Stimulated activated naive CD4-positive, alpha-beta T cell (primary cell): ENCODE results near the gene RFT1.
"Not testable (repeated sequence)": the region's sequence is repeated elsewhere in the genome, so short reads cannot be mapped to it uniquely, and the experiment has no call there.

Experiments
- DNase-seq, 6 experiments: peaks; one replicate each; lab custom pipeline; 2025; lab: John Stamatoyannopoulos, UW

Gene RFT1

DNA sequence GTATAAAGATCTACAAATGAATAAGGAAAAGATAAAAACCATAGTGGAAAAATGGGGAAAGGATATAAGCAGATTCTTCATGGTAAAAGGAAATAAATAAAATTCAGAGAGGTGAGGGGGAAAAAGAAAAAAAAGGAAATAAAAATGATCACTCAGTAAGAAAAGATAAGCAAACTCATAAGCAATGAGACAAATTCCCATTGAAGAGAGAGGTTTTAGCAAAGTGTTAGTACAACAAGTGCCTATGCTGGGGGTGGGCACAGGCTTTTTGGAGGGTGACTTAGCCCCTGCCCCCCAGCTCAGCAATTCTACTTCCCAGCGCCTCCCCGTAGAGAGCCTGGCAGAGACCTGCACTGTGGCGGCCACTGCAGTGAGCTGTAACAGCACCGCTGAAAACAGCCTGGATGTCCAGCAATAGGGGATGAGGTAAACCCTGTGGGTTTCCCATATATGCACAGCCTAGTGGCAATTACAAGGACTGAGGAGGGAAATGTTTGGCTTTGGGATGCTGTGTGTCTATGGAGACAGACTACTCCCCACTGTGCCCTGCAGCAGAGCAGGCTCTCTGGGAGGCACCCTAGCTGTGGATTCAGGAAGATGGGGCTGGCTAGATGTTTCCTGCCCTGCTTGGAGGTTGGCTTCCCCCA lies 60.7 kb downstream of the RFT1 start:
- no peak for DNase-seq

DNA sequence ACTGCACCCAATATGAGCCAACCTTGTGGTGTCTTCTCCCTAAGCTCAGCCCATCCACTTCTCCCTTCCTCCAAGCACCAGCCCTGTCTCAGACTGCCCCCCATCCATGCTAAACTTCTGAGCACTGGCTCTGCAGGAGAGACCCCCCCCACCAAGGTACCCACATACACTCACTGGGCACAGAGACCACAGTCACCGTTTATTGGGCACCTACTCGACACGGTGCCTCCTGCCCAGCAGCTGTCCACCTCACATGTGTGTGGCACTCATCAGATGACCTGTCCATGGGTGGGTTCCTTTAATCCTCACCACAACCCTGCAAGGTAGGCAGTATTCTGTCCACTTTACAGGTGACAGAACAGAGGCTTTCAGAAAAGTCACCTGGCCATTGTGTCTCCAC lies 62.1 kb downstream of the RFT1 start:
- DNase-seq = no peak

DNA sequence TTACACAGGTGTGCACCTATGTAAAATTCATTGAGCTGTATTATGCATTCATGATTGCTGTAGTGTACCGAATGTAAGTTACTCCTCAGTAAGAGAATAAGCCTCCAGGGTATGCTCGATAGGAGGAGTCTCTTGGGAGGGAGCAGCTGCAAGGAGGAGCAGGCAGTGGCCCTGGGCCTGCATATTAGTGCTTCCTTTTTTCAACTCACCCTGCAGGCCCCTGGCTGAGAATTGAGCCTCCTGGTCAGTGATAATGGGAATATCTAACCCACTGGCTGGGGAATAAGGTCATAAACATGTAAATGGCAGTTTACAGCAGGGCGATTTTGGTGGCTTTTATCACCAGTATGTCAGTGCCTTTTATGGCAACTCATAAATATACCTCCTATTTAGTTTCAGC lies 62.7 kb downstream of the RFT1 start:
- no peak for DNase-seq

DNA sequence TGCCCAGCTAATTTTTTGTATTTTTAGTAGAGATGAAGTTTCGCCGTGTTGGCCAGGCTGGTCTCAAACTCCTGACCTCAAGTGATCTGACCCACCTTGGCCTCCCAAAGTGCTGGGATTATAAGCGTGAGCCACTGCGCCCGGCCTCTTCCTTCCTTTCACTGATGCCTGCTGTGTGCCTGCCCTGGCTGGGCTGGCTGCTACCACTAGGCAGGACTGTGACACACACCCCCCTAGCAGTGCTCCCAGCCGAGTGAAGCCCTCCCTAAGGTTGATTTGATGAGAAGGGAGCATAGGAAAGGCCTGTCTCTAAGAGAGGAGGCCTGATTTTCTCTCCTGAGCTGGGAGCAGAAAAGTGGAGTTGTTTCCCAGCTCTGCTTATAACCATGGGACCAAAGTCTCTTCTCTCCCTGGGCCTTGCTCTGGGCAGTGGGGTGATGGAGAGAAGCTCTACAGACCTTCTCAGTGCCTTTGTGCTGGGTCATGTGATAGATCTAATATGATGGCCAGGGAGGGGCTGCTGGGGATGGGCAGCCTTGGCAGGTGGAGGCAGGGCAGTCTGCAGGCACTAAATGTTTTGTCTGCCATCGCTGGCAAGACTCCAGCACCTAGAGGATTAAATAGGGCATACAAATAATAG lies 64.3 kb downstream of the RFT1 start:
- DNase-seq = no peak

DNA sequence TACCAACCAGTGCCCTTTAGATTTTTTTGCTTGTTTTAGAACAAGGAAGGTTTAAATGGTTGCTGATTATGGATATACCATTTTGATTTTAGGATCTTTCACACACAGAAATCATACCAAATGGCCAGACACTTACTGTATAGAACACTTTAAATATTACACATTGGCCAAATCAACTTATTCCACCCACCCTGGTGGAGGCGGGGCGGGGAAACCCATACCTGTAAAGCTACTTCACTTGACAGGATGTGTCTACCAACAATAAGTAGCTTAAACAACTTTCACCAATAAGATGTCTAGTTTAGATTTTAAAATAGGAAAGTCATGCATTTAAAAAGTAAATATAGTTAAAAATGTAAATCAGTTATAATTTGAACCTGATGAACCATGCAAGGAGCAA lies 67.3 kb downstream of the RFT1 start:
- no peak for DNase-seq

DNA sequence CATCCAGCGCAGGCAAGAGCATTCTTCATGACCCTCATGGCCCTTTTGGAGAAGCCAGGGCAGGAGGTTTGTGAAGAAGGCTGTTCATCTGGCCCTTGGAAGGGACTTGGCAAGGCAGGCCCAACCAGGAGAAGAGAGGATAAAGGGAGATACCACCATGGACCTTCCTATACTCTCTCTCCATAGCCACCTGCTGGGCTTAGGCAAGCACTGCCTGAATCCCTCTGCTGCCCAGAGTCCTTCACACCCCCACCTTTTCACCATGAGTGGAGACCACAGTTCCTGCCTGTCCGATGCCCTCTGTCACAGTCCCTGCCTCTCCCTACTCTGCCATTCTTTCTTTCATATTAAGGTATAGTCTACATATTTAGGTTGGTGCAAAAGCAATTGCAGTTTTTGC lies 73.8 kb downstream of the RFT1 start:
- no peak for DNase-seq

DNA sequence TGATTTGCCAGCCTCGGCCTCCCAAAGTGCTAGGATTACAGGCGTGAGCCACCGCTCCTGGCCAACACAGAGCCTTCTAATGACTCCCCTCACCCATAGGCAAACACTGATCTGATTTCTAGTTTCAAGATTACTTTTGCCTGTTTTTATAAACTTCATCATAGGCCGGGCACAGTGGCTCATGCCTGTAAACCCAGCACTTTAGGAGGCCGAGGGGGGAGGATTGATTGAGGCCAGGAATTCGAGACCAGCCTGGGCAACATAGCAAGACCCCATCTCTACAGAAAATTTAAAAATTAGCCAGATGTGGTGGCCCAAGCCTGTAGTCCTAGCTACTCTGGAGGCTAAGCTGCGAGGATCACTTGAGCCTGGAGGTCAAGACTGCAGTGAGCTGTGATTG lies 76.0 kb downstream of the RFT1 start:
- not testable (repeated sequence) for DNase-seq

DNA sequence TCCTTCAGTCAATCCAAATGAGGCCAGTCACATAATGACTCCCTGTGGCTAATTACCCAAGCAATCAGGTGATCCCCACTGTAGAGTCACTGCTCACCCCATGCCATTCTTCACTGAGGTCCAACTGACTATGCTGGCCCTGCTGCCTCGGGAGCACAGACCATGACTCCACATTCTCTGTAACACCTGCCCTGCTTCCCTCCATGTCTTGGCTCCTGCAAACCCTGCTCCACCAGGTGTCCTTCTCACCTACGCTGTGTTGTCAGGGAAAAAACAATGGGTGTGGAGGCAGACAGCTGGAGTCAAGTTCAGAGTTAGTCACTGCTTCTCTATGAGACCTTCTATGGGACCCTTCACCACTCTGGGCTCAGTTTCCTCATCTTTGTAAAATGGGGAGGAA lies 78.3 kb downstream of the RFT1 start:
- DNase-seq = no peak

DNA sequence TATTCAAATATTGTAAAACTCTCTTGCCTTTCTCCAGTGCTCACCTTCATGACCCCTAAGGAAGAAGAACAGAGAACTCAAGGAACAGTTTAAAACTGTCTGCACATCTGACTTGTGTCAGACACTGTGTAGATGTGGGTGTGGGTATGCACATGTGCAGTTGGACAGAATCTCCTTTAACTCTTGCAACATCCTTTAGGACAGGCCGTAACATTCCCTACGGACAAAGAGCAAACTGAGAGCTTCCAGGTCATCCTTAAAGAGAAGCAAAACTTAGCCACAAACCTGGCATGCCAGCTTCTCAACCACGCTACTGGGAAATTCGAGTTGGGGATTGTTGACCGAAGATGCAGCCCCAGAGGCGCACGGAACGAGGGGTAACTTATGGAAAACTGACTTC lies 80.2 kb downstream of the RFT1 start:
- DNase-seq = no peak

DNA sequence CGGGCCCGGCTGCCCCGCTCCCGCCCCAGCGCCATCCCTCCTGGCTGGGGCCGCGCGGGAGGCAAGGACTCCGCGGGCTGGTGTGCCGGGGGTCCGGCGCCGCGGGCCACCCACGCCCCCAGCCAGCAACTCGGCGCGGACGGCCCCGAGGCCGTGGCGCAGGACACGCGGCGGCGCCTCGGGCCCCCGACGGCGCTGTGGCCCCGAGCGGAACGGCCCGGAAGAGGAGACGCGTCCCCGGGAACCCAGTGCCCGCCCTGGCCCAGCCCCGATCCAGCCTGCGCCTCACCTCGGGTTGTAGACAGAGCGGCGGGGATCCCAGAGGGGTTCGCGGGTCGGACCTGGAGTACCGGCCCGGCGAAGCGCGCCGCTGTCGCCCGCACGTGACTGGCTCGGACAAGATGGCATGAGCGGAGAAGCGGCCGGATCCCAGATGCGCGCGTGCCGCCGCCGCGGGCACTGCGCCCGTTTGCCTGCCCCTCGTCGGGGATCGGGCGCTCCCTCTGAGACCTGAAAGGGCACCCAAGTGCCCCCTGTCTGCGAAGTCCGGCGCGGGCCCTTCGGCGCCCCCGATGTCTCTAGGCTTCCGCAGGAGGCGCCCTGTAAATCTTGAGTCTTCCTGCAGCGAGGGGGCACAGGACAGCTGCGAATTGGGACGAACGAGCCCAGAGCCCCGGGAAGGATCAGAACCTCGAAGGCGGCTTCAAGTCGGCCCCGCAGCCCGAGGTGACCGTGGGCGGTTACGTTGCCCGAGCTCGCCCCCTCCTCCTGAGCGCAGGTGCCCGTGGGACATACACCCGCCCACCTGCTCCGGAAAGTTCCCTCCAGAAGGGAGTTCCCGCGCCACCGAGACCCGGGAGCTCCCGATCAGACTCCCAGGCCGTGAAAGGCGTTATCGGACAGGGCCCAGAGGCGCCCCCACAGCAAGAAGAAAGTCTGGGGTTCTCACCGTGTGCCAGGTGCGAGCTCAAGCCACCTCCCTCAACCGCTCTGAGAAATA lies 83.8 kb downstream of the RFT1 start:
- peak; percentile 42 to 78 (median 61) for DNase-seq

DNA sequence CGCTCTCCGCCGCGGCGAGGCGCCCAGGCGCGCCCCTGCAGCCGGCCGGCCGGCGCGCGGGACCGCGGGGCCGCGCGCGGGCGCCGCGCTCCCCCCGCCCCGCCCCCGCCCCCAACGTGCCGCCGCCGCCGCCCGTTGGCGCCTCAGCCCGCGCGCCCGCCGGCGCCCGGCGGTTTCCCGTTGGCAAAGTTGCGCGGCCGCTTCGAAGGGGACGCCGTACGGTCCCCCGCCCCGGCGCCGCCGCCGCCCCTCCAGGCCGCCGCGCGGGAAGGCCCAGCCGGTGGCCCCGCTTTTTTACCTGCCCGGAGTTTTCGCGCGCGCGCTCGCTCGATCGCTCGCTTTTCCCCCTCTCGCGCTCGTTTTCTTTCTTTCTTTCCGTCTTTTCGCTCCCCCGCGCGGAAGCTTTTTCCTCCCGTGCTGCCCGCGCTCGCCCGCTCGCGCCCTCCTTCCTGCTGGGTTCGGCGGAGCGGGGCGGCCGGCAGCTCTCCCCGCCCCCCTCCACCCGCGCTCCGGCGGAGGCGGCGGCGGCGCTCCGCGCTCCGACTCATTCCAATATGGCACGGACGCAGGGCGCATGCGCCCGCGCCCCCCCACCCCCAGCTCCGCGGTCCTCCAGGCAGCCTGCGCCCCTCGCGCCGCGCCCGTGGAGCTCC lies 84.6 kb downstream of the RFT1 start, which contains the start of gene SFMBT1:
Gene SFMBT1 (minus strand): TSS at position 556 of the 653 bp plus-strand sequence. CDS start 76,945 bp downstream, outside the sequence.
- DNase-seq = peak; percentile 56 to 84 (median 75)

DNA sequence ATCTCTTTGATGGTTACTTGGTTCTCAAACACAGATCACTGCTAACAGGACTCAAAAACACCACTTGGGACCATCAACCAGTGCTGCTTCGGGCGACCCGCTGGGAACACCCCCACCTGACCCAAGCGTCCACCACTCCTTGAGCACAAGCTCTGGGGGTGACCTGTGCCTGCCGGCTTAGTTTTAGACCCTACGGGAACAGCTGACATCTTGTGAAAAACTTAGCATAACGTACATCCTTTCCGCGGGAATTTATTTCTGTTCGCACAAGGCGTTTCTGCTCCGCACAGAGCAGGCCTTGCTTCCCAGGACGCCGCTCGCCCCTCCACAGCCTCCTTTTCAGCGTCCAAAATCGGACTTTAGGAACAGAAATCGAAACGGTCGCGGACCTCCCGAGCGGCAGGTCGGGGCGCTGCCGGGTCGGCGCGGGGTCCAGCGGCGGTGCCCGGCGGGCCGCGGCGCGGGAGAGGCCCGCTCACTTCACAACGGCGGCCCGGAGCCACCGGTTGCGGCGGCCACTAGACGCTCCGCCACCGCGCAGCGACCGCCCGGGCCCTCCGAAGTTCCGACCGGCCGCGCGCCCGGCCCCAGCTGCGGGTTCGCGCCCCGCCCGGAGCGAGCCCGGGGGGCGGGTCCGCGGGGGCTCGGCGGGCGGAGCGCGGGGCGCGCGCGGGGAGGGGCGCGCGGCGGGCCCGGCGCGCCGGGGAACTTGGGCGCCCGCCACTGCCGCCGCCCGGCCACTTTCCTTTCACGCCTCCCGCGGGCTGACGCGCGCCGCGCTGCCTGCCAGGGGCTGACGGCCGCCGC lies 85.3 kb downstream of the RFT1 start:
- DNase-seq = peak; percentile 51 to 80 (median 66)

DNA sequence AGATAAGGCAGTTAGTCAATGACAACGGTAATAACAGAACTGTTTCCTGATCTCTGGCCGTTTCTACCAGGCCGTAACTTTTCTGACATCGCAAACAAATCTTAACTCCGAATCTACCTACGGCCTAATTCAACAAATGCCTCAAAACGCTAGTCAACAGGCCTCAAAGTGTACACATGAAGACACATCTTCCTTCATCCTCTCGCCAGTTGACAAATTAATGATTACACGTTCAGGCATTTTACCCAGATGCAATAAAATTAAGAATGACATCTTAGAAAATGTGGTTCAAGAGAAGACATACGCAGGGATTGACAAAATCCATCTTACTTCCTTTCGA lies 85.9 kb downstream of the RFT1 start:
- no peak for DNase-seq

DNA sequence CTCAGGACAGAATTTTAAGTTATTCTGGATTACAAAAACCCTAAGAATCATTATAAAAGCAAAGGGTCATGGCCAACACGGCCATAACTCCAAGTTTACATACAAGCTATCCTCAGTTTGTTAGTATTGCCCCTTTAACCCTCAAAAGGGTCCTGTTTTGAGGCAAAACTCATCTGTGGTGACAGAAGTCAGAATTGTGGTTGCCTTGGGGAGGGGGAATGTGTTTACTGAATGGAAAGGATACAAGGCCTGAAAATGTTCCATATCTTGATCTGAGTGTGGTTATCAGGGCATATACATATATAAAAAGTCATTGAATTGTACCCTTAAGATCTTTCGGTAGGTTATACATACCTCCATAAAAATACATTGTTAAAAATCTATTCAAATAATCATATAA lies 86.5 kb downstream of the RFT1 start:
- peak in 1 of 6 experiments; percentile 10 for DNase-seq

DNA sequence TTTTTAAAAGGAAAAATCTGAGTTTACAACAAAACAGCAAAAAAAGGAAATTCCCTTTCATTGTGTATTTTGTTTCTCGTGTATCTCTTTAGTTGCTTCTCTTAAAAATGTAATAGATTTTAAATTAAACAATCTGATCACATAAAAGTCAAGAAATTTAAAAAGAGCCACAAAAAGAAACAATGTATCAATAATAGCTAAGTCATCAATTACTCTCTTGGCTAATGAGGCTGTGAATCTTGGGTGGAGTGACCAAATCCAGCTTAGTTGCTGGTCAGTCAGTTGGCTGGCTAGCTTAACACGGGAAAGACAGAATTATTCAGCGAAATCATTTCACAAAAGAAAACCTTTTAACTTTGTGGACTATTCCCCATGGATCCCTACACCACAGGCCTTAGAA lies 87.6 kb downstream of the RFT1 start:
- no peak for DNase-seq

DNA sequence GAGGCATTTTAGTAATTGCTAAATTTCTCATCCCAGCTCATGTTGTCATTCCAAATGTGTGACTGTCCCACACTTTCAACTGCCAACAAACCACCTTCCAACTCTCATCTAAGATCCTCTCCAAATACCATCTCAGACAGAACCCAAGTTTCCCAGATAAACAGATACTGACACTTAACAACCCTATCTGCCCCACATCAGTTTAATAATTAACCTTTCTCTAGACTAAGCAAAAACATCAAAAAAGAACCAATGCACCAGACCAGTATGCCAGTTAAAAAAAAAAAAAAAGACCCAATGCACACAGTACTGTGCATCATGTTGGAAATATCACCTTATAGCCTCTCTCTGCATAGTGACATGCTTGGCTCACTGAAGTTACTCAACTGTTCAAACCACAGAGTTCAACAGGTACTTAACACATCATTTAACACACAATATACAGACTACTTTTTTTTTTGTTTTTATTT lies 89.8 kb downstream of the RFT1 start:
- DNase-seq = no peak

DNA sequence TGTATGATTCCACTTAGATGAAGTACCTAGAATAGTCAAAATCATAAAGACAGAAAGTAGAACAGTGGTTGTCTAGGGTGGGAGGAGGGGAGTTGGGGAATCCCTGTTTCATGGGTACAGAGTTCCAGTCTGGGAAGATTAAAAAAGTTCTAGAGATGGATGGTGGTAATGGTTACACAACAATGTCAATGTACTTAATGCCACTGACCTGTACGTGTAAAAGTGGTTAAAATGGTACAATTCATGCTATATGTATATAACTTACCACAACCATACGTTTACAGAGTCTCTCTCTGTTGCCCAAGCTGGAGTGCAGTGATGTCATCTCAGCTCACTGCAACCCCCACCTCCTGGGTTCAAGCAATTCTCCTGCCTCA lies 90.9 kb downstream of the RFT1 start:
- DNase-seq = no peak

DNA sequence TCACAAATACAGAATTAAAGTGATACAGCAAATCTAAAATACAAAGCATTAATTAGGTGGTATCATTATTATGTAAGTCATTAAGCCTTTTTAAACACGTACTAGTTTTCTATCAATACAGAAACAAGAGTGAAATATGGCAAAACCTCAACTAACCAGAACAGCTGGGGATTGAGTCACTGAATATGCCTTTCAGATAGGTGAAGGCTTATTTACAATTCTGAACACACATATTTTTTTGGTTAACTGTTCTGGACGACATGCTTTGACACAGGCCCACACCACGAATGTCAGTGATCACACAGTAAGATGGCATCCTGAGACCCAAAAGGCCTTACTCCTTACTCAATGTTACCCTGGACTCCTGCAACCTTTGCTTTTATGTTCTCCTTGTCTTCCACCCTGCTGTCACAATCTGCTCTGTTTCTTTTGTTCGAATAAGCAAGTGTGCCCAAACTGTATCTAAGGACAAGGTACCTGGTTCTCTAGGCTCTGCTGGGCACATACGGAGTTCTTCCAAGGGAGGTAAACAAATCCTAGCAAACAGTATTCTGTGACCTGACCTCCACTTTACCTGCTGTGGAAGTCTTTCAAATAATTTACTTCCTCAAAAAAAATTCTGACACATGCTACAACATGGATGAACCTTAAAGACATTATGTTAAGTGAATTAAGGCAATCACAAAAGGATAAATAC lies 91.4 kb downstream of the RFT1 start:
- DNase-seq = no peak
